ENCODE results near the gene MSANTD1.

Gene MSANTD1

DNA sequence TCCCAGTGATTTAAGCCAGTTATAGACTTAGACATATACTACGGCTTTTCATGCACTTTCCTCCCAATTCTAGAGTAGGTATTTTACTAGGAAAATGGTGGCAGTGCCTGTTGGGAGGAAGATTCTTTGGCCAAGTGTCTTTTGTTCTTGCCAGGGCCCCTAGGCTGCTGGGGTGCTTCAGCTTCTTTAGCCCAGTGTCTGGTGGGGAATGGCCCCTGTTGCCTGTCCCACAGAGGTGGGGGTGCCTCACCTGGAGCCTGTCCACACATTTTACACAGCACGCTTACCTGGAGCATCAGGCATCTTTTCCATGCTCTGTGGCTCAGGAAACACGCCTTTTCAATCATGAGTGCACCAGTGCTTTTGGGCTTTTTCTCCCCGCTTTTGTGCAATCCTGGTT is 33.2 kb upstream of the MSANTD1 start:
- no peak for DNase-seq (ENCODE audit: low read depth in 2 of 2, low spot score in 1 of 2)

DNA sequence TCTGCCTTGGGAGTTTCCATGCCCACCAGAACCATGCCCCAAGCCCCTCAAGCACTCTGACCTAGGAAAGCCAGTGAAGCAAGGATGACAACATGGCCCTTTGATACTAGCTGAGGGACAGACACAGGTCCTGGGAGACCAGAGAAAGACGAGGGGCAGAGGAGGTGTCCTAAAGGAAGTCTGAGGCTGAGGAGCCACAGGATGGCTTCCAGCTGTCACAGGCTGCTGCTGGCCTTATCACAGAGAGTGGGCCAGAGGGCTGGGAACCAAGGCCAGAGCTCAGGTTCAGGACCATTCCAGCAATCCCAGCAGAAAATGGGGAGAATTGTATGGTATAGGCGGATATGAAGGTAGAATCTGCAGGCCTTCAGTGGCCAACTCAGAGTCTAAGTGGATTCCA is 31.7 kb upstream of the MSANTD1 start:
- DNase-seq (ENCODE audit: low read depth in 2 of 2, low spot score in 1 of 2), result no peak

DNA sequence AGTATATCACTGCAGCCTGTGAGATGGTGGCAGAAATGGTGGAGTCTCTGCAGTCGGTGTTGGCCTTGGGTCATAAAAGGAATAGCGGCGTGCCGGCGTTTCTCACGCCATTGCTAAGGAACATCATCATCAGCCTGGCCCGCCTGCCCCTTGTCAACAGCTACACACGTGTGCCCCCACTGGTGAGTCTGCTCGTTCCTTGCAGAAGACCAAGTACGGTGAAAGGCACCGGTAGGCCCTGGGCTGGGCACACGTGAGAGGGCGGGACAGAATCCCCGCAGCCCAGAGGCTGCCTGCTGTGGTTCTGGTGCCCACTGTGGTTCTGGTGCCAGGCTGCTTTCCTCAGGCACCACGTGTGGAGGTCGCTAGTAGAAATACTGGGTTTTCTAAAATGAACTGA is 31.2 kb upstream of the MSANTD1 start:
- no peak for DNase-seq (ENCODE audit: low read depth in 2 of 2, low spot score in 1 of 2)

DNA sequence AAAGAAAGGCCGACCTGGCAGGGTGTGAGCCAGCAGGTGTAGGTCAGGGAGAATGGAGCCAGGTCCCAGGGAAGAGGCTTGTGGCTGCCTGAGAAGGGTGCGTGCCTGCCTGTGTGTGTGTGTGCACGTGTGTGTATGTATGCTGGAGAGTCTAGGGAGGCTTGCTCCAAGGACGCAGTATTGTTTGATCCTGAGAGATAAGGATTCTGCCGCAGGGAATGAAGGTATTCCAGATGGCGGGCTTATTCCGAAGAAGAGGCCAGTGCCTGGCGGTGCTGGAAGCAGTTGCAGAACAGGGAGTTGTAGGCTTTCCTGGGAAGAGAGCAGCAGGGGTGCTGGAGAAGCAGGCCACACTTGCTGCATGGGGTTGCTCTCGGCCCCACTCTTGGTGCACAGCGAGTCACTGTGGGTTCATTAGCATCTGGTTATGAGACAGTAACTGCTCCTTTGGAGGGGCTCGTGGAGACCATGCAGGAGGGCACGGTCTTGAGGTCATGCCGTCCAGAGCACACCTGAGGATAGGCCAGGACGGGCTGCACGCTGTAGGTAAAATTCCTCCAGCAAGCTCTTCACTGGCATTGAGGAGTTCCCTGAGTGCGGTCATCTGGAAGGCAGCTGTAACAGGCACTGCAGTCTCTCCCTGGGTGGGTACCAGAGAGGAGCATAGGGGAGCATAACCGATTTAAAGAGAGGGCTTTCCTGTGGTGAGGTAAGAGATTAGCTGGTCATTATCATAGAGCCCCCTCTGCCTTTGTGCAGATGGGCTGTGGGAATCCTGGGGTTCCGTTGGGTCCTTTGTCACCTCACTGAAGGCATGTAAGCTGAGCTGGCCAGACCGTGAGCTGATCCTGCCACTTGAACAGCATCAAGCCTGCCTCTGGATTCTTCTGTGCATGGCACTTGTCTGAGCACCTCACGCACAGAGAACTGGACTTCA is 29.9 kb upstream of the MSANTD1 start:
- no peak for DNase-seq (ENCODE audit: low read depth in 2 of 2, low spot score in 1 of 2)

DNA sequence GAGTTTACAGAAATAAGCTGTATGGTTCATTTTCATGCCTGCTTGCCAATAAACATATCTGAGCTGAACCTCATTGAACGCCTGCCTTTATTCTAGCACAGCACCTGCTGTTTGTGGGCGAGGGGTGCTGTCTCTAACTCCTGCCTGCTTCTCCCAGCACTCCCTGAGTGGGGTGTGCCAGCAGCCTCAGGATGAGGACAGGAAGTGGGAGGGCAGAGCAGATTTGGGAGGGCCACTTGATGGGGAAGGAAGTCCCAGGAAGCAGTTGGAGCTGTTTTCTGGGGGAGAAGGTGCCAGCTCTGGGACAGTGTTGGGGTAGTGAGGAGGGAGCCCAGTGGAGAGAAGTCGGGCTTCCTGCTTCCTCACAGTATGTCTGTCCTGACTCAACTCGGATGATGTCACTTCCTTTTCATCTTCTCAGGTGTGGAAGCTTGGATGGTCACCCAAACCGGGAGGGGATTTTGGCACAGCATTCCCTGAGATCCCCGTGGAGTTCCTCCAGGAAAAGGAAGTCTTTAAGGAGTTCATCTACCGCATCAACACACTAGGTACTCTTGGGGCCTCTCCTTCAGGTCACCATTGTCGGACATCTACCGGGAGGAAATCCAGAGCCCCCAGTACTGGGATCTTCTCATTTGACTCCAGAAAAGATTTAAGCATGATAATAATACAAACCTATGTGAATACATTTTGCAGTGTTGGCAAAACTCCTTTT is 29.0 kb upstream of the MSANTD1 start:
- no peak for DNase-seq (ENCODE audit: low read depth in 2 of 2, low spot score in 1 of 2)

DNA sequence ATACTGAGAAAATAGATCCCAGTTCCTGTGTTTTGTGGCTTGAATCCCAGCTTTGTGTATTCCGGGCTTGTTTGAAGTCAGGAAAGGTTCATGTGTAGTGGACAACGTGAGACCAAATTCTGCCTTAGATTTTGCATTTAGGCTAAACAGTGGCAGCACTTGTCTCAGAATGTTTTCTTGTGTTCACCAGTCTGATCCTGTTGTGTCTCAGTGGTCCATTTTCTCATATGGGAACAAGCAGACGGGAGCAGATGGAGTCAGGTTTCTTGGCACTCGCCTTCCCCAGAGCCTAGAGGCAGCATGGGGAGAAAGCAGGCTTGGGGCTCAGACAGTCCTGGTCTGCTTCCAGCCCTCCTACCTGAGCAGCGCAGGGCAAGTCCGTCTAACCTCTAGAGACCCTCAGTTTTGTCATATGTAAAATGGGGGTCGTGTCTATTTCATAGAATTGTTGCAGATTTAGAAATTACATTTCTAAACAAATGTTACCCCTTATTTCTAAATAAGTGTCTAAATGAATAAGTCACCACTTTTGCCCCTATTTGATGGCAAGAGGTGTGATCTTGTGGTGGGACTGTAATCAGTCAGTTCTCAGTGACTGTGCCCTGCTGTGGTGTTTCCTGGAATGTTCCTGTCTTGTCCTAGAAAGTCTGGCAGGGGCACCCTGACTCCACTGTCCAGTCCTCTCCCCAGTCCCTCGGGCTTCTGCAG is 28.3 kb upstream of the MSANTD1 start:
- DNase-seq (ENCODE audit: low read depth in 2 of 2, low spot score in 1 of 2), result no peak

DNA sequence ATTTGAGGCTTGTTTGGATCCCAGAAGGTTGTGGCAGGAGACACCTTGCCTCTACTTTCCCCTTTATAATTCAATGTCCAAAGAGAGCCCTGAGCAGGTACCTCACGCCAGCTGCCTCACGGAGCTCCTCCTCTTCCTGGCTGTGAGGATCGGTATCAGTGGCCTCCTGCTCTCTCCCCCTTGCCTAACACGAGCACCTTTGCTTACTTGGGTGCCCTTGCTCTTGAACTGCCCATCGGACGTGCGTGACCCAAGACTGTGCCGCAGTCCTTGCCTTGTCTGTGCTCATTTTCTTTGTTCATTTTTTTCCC is 27.8 kb upstream of the MSANTD1 start:
- DNase-seq (ENCODE audit: low read depth in 2 of 2, low spot score in 1 of 2), result no peak

DNA sequence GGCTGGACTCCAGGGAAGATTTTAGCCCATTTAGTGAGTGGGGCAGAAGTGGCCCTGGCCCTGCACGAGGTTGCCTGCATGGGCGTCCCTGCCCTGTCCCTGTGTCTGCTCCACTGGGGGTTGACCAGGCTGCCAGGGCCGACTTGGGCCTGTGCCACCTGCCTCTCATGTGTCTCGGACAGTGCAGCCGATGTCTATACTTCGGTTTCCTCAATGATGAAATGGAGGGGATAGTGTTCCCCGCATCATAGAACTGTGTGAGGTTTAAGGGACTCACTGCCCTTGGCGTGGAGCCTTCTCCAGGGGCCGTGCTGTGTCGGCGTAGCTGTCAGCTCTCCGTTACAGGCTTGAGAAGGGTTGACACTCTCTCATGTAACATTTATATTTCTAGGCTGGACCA is 27.0 kb upstream of the MSANTD1 start:
- DNase-seq (ENCODE audit: low read depth in 2 of 2, low spot score in 1 of 2), result no peak

DNA sequence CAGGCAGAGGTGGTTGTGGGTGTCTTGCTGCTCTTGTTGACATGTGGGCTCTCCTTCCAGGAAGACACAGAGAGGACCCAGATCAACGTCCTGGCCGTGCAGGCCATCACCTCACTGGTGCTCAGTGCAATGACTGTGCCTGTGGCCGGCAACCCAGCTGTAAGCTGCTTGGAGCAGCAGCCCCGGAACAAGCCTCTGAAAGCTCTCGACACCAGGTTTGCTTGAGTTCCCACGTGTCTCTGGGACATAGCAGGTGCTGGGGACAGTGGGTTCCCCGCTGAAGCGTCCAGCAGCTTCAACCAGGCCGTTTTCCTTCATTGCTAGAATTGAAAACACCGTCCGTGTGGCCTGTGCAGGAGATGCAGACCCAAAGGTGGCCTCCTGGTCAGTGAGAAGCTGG is 25.6 kb upstream of the MSANTD1 start:
- DNase-seq (ENCODE audit: low read depth in 2 of 2, low spot score in 1 of 2), result no peak

DNA sequence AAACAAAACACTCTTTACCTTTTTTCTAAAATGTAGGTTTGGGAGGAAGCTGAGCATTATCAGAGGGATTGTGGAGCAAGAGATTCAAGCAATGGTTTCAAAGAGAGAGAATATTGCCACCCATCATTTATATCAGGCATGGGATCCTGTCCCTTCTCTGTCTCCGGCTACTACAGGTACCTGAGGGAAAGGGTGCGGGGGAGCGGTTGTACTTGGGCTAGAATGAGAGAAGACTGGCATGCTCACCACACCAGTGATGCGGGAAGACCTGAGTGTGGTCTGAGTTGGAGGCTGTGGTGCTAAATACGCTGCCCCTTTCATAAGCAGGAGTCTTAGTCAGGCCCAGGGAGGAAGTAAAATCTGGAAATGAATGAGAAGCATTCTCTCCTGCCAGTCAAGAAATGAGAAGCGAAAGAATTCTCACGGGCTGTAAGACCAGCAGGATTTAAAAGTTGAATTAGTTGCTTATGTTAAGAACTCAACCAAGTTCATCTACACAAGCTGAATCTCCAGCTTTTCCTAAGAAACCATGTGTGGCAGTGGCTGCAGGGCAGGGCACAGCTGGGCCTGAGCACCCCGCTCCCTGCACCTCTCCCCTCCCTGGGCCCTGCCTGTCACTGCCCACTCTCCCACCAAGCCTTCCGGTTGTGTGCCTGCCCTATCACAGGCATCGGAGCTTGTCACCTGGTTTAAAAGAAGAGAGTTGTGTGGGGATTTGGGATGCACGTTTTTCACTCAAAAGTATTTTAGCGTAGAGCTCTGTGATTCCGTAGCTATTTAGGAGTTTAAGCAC is 24.8 kb upstream of the MSANTD1 start:
- DNase-seq (ENCODE audit: low read depth in 2 of 2, low spot score in 1 of 2), result no peak

DNA sequence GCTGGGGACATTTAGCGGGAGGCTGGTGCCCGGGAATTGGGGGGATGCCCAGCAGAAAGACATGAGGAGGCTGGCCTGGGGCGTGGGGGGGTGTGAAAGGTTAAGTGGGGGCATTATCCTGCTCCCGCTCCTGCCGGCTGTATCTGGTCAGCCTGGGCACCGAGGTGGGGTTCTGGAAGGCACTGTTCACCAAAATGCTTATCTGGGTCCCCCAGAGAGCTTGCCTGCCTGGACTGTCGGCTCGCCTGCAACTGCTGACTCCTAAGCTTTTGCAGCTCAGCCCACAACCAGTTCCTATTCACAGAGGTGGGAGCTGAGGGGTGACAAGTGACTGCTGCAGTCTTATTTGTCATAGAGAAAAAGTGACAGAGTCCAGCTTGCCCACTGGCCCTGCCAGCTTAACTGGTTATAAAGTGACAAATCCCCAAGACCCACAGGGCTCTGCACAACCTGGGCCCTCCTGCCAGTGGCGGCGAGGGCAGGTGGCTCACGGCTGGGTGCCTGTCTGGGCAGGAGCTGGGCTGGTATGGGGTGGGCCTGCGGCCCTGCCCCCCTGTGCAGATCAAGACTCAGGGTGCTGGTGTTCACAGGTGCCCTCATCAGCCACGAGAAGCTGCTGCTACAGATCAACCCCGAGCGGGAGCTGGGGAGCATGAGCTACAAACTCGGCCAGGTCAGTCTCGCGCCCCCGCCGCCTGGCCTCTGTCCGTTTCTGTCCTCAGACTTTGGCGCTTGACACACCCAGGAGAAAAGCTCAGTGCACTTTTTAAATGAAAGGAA is 23.7 kb upstream of the MSANTD1 start:
- DNase-seq (ENCODE audit: low read depth in 2 of 2, low spot score in 1 of 2), result no peak

DNA sequence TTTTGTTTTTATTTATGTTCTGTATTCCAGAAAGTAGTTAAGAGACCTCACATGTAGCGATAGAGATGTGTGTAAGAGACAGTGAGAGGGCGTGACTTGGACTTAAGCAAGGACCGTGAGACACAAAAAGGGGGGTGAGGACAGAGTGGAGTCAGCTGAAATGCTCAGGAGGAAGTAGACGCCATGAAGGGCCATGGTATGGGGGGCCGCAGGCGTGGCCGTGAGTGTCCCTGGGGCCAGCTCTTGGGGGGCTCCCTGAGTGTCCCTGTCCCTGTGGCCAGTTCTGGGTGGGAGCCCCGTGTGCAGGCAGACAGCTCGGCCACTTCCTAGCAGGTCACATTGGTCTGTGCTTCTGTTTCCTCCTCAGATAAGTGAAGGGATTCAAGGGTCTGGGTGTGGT is 23.0 kb upstream of the MSANTD1 start:
- DNase-seq (ENCODE audit: low read depth in 2 of 2, low spot score in 1 of 2), result no peak

DNA sequence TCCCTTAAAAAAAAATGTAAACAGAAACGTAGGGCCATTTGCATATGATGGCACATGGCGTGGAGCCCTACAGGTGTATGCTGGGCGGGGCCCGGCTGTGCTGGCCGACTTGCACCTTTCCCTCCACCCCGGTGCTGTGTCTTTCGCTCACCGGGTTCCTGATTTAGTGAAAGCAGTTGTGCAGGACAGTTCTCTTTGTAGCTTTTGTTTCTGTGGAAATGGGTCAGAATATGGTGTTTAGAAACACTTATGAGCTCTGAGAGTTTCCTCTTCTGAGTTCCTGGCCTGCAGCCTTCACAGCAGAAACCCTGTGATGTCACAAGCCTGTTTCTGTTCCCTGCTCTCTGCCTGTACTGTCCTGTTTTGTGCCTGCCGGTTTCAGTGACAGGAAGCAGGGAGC is 22.5 kb upstream of the MSANTD1 start:
- no peak for DNase-seq (ENCODE audit: low read depth in 2 of 2, low spot score in 1 of 2)

DNA sequence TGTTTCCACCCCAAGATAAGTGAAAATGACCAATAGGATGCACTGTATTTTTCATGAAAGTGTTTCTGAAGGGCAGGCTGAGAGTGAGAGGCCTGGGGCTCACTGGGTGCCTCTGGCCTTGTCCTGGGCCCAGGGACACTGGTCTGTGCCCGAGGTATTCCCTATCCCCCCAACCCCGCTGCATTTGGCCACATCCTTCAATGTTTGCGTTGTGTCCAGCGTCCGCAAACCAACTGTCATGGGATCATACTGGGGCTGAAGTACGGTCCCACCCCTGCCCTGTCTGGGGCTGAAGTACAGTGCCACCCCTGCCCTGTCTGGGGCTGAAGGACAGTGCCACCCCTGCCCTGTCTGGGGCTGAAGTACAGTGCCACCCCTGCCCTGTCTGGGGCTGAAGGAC is 22.0 kb upstream of the MSANTD1 start:
- no peak for DNase-seq (ENCODE audit: low read depth in 2 of 2, low spot score in 1 of 2)

DNA sequence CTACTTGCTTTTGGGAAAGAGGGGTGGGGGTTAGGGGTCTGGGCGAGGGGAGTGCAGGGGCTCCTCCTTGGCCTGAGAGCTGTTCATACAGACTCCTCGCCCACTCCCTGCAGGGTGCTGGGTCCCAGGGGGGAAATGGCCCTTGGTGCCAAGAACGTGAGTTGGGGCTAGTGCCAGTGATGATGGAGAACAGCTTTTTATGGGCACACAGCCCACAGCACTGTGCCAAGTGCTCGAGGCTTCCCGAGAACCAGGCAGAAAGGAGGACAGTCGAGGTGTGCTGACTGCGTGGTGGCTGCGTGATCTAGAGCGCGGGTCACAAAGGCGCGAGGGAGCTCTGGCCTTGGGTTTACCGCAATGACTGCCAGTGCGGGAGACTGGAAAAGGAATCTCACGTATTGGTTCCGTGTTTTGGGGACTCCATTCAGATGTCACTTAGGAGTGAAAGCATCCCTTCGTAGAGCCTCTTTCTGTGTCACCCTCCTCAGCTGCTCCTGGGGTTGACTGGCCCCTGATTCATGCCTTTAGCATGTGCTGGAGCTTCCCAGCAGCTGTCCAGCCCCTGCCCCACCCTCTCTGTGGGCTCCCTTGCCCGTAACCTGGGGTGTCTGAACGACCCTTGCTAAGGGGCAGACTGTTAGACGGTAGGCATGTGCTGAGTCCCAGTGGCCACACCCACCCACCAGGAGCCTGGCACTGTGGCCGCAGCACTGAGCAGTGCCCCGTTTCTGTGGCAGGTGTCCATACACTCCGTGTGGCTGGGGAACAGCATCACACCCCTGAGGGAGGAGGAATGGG is 20.9 kb upstream of the MSANTD1 start:
- DNase-seq (ENCODE audit: low read depth in 2 of 2, low spot score in 1 of 2), result no peak

DNA sequence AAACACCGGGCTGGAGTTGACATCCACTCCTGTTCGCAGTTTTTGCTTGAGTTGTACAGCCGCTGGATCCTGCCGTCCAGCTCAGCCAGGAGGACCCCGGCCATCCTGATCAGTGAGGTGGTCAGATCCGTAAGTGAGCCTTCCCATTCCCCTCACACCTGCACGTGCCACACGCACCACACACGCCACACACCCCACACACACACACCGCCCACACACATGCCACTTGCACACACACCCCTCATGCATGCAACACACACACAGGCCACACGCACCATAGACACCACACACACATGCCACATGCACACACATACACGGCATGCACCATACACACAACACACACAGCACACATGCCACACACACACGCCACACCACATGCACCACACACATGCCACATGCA is 20.1 kb upstream of the MSANTD1 start:
- no peak for DNase-seq (ENCODE audit: low read depth in 2 of 2, low spot score in 1 of 2)

DNA sequence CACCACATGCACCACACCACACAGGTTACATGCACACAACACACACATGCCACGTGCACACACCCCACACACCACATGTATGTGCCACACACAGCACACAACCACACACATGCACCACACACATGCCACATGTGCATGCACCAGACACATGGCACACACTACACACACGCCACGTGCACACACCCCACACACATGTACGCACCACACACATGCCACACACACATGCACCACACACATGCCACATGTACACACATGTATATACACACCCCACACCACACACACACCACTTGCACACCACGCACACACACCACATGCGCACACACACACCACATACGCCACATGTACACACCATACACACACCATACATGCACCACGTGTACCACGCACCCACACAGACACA is 19.6 kb upstream of the MSANTD1 start:
- DNase-seq (ENCODE audit: low read depth in 2 of 2, low spot score in 1 of 2), result no peak

DNA sequence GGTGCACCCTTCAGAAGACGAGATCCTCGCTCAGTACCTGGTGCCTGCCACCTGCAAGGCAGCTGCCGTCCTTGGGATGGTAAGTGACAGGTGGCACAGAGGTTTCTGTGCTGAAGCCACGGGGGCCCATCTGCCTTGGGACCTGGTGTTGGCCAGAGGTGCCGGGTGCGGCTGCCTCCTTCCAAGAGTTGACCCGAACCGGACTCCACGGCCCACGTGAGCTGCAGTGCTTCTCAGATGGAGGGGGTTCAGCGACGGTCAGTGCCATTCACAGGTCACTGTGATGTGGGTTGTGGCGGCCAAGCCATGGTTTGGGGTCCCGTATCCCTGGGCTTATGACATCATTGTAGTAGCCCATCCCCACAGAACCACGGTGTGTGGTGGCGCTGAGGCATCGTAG is 19.0 kb upstream of the MSANTD1 start:
- no peak for DNase-seq (ENCODE audit: low read depth in 2 of 2, low spot score in 1 of 2)

DNA sequence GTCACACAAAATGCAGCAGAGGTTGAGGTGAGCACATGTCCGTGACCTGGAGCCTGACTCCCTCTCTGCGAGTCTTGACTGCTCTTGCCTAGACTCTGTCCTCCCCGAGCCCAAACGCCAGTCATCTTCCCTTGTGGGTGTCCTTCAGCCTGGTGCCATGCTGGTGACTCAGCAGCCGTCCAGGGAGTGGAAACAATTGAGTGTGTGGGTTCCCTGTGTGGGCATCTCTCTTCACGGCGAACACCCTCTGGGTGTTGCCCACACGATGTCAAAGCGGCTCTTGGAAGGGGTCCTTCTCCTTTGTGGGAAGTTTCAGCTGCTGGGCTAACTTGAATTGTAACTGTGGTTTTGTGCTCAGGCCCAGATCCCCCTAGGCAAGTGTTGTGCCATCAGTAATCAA is 17.5 kb upstream of the MSANTD1 start:
- no peak for DNase-seq (ENCODE audit: low read depth in 2 of 2, low spot score in 1 of 2)

DNA sequence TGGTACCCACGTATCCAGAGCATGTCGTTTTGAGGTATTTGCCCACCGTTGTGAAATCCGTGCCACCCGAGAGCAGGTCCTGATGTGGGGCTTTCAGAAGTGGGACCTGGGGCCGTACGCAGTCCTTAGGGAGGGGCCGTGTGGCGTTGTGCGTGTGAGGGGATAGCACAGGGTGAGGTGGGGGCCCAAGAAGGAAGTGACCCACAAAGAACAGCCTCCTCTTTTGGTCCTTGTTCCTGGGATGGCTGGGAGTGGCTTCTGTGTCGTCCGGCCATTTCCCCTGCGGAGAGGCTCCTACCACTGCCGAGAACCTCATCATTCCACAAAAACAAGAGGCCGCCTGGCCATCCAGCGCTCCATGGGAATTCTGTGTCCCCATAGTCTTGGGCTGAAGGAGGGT is 17.0 kb upstream of the MSANTD1 start:
- DNase-seq (ENCODE audit: low read depth in 2 of 2, low spot score in 1 of 2), result no peak

Measured in stimulated activated CD8-positive, alpha-beta memory T cell treated with anti-CD3 and anti-CD28 coated beads, Interleukin-4, amount 100 ng/mL, for 4 hours (primary cell).